Measurements from ENCODE around the gene RBM18.

DNA sequence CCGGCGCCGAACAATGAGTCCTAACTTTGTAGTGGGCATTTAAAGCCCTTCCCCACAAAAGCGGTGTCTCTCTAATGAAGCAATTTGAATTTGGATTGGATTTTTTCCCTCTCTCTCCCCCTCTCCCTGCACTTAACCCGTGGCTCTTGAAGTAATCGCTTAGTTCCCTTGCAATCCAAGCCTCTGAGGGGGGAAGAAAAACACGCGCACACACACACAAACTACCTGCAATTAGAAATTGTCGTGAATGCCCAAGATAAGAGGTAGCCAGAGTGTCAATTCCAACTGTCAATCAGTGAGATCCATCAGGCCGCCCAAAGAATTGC lies 37.1 kb downstream of the RBM18 start:
- TF ChIP-seq CTCF (IDR thresholded peaks at IDR 0.05) (no peak), POLR2A (IDR thresholded peaks at IDR 0.05) (no peak)
